ENCODE results near the gene LCOR. TPM values are rescaled to one million over a fixed set of nuclear protein-coding genes. Genes with fewer than 3 reads are reported as not detected.
A peak's percentile ranks its signal among the peaks of the same experiment; 100 is the strongest.

Gene LCOR
- total and polyA plus RNA-seq, 2 of the 4 experiments (the other 2 are of a cell fraction): 3.7 to 36.9 TPM

DNA sequence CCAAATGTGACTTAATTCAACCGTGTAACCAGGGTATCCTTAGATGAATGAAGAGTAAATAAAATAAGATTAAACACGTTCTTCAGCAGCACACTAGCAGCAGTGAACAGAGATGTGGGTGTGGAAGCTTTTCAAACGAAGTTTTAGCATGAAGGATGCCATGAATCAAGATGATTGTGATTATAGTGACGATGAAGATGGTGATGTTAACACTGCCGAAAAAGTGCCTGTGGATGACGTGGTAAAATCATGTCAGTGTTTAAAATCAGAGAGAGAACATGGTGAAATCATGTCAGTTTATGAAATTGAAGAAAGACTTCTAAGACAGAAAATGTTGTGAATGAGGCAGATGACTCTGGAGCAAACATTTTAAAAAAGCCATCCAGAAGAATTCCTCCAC is 19.2 kb downstream of the LCOR start:
- no peak overlapping the region for H4K5ac ChIP-seq (ENCODE audit: low read depth, low read length)
- H2AK5ac ChIP-seq (ENCODE audit: low read depth, low read length): peak overlapping the region; percentile 81
- H3K4me1 ChIP-seq (ENCODE audit: control insufficient read depth, insufficient read depth, low read length): peaks cover 9% of the 10 kb centered on the region
- no peak overlapping the region for H3K4me3 ChIP-seq (ENCODE audit: insufficient read depth, low read depth, low read length)
- peak overlapping the region; percentile 71 for H2BK120ac ChIP-seq (ENCODE audit: low read depth, low read length)
- H3K9me3 ChIP-seq (ENCODE audit: control insufficient read depth, insufficient read depth, low read length): no peaks in the 10 kb centered on the region
- 54% methylated on average over 3 of the region's 6 CpGs; no CpG with 5 or more reads in 1 of the 2 experiments for WGBS, 2 experiments (ENCODE audit: extremely low coverage in 2 of 2, insufficient read length in 1 of 2)
- no peaks in the 10 kb centered on the region for H3K27me3 ChIP-seq (ENCODE audit: control insufficient read depth, insufficient read depth, low read length)
- peaks cover 24 to 67% of the 10 kb centered on the region in 2 experiments for H3K79me1 ChIP-seq (ENCODE audit: low read depth in 1 of 2, low read length in 2 of 2)
- peak overlapping the region; percentile 34; the same call in 1 of the 2 replicates for H4K91ac ChIP-seq (ENCODE audit: insufficient read depth, low read depth, low read length)
- dilution Hi-C loops (cut with HindIII; ENCODE audit: low sequenced_read_pairs, unreplicated experiment): no loop called here
- in situ Hi-C loops (cut with MboI; ENCODE audit: low sequenced_read_pairs): no loop called here
- ChIA-PET POLR2A (ENCODE audit: unreplicated experiment) (no interaction called here), CTCF (no interaction called here)
- peak overlapping the region; percentile 54; the same call in 1 of the 2 replicates for H2BK20ac ChIP-seq (ENCODE audit: low read depth, low read length)
- no peaks in the 10 kb centered on the region for H3K36me3 ChIP-seq (ENCODE audit: control insufficient read depth, insufficient read depth, low read length)
- intact Hi-C loops (cut with micrococcal nuclease): loop anchor here (5.0 kb wide), 2 partner anchors 46 to 111 kb away; no protein-coding TSS in a partner anchor
- H3K9ac ChIP-seq (ENCODE audit: low read depth, low read length): peak overlapping the region; percentile 47; the same call in 1 of the 2 replicates
- DNase-seq (no peak), ATAC-seq (ENCODE audit: low read depth) (no peak; the same call in 1 of the 2 replicates)
- peak overlapping the region; percentile 18; the same call in 1 of the 2 replicates for H3K56ac ChIP-seq (ENCODE audit: extremely low read depth, insufficient read depth, low read length)
- H4K20me1 ChIP-seq (ENCODE audit: insufficient read depth, low read length): peaks cover 71% of the 10 kb centered on the region
- H3K14ac ChIP-seq (replicated peaks; ENCODE audit: low read depth, low read length): peak overlapping the region; percentile 69
- H2BK15ac ChIP-seq (ENCODE audit: low read depth, low read length): peak overlapping the region; percentile 37; the same call in 2 of the 3 replicates
- peak overlapping the region; percentile 93 for H2BK5ac ChIP-seq (ENCODE audit: low read depth, low read length, poor library complexity, severe bottlenecking)
- H3K18ac ChIP-seq (ENCODE audit: low read depth, low read length): peak overlapping the region; percentile 47; the same call in 1 of the 2 replicates
- peaks cover 19% of the 10 kb centered on the region for H3K9me1 ChIP-seq (ENCODE audit: insufficient read depth, low read length)
- no peak overlapping the region for H2AK9ac ChIP-seq (replicated peaks; ENCODE audit: low read depth, low read length, poor library complexity)
- H4K8ac ChIP-seq (ENCODE audit: low read depth in 2 of 2, low read length in 2 of 2): peak overlapping the region in 1 of 2 experiments; percentile 67; a peak in 2 of 4 replicates
- TF ChIP-seq, protein P1, sequence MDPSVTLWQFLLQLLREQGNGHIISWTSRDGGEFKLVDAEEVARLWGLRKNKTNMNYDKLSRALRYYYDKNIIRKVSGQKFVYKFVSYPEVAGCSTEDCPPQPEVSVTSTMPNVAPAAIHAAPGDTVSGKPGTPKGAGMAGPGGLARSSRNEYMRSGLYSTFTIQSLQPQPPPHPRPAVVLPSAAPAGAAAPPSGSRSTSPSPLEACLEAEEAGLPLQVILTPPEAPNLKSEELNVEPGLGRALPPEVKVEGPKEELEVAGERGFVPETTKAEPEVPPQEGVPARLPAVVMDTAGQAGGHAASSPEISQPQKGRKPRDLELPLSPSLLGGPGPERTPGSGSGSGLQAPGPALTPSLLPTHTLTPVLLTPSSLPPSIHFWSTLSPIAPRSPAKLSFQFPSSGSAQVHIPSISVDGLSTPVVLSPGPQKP (IDR thresholded peaks at IDR 0.05; ENCODE audit: borderline replicate concordance, low read depth, low read length): no peak
- TF ChIP-seq NFE2L2 (IDR thresholded peaks at IDR 0.05; ENCODE audit: low read depth, low read length): no peak
- TF ChIP-seq MAZ (IDR thresholded peaks at IDR 0.05; ENCODE audit: borderline replicate concordance, low read depth, low read length): no peak
- TF ChIP-seq, protein P2, sequence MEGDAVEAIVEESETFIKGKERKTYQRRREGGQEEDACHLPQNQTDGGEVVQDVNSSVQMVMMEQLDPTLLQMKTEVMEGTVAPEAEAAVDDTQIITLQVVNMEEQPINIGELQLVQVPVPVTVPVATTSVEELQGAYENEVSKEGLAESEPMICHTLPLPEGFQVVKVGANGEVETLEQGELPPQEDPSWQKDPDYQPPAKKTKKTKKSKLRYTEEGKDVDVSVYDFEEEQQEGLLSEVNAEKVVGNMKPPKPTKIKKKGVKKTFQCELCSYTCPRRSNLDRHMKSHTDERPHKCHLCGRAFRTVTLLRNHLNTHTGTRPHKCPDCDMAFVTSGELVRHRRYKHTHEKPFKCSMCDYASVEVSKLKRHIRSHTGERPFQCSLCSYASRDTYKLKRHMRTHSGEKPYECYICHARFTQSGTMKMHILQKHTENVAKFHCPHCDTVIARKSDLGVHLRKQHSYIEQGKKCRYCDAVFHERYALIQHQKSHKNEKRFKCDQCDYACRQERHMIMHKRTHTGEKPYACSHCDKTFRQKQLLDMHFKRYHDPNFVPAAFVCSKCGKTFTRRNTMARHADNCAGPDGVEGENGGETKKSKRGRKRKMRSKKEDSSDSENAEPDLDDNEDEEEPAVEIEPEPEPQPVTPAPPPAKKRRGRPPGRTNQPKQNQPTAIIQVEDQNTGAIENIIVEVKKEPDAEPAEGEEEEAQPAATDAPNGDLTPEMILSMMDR (conservative IDR thresholded peaks at IDR 0.05; ENCODE audit: low read depth, low read length): no peak
- TF ChIP-seq RAD21 (IDR thresholded peaks at IDR 0.05; ENCODE audit: low read length): no peak
- no peak for TF ChIP-seq RCOR1 (IDR thresholded peaks at IDR 0.05; ENCODE audit: insufficient replicate concordance, low read length)
- no peak for TF ChIP-seq RFX5 (IDR thresholded peaks at IDR 0.05; ENCODE audit: low read depth, low read length)
- TF ChIP-seq MAFK (IDR thresholded peaks at IDR 0.05; ENCODE audit: low read depth, low read length): no peak
- no peak for TF ChIP-seq MXI1 (IDR thresholded peaks at IDR 0.05; ENCODE audit: borderline replicate concordance, low read depth, low read length)
- TF ChIP-seq SMC3 (IDR thresholded peaks at IDR 0.05; ENCODE audit: low read depth, low read length): no peak
- no peak for TF ChIP-seq CEBPB (IDR thresholded peaks at IDR 0.05; ENCODE audit: low read depth, low read length)
- TF ChIP-seq BHLHE40 (IDR thresholded peaks at IDR 0.05; ENCODE audit: low read depth, low read length): no peak
- no peak for TF ChIP-seq CHD1 (IDR thresholded peaks at IDR 0.05; ENCODE audit: low read depth, low read length)
- no peak for TF ChIP-seq POLR2A (IDR thresholded peaks at IDR 0.05; ENCODE audit: low read depth, low read length)
- H3K4me2 ChIP-seq (ENCODE audit: low read depth, low read length): peak overlapping the region; percentile 41; the same call in 1 of the 2 replicates
- H2AFZ ChIP-seq (replicated peaks; ENCODE audit: low read length, poor library complexity): no peak overlapping the region
- H3K4ac ChIP-seq (ENCODE audit: low read depth, low read length): peak overlapping the region; percentile 65
- no TSS peak for BruUV-seq (replicated peaks)
- peak overlapping the region; percentile 79 for H3K23ac ChIP-seq (ENCODE audit: low read depth, low read length)
- H3K27ac ChIP-seq (ENCODE audit: insufficient read depth, low read length): peak overlapping the region; percentile 13; the same call in 1 of the 2 replicates

Measured in IMR-90 (cell line).